ENCODE measurements around the gene TESPA1. TPM values are rescaled to one million over a fixed set of nuclear protein-coding genes. Genes with fewer than 3 reads are reported as not detected.

TESPA1 gene
- total RNA-seq, 1 experiment from 2014 or later: not detected

GRCh38 chr12:54975272-54975671, 9.3 kb downstream of the TESPA1 start:
- Mint-ChIP-seq H3K27me3 (ENCODE audit: unreplicated experiment) (peaks cover 92% of the 10 kb centered on the region), H3K9me3 (ENCODE audit: low read depth, unreplicated experiment) (no peaks in the 10 kb centered on the region), H3K27ac (ENCODE audit: unreplicated experiment) (no peak overlapping the region), H3K4me3 (ENCODE audit: low read depth, unreplicated experiment) (no peak overlapping the region), H3K4me1 (ENCODE audit: low read depth, unreplicated experiment) (no peaks in the 10 kb centered on the region), H3K36me3 (ENCODE audit: insufficient read depth, unreplicated experiment) (no peaks in the 10 kb centered on the region)
- BruUV-seq (replicated peaks): no TSS peak
- CTCF ChIA-PET: interaction anchor here (1.1 kb wide), 1 partner anchor 8 kb away, joined by 4 read pairs; no protein-coding TSS in a partner anchor
- DNase-seq: no peak
- intact Hi-C loops (cut with micrococcal nuclease; ENCODE audit: unreplicated experiment): no loop called here
- no peak for TF ChIP-seq CTCF (IDR thresholded peaks at IDR 0.05; ENCODE audit: unreplicated experiment)

- DNase-seq: no peak
- no peaks in the 10 kb centered on the region for H3K9me3 Mint-ChIP-seq (ENCODE audit: low read depth, unreplicated experiment)
- CTCF ChIA-PET: interaction anchor here (0.7 kb wide), 1 partner anchor 212 kb away, joined by 3 read pairs; no protein-coding TSS in a partner anchor
- no TSS peak for BruUV-seq (replicated peaks)
- intact Hi-C loops (cut with micrococcal nuclease; ENCODE audit: unreplicated experiment): no loop called here
- no peaks in the 10 kb centered on the region for H3K4me1 Mint-ChIP-seq (ENCODE audit: low read depth, unreplicated experiment)
- no peak overlapping the region for H3K27ac Mint-ChIP-seq (ENCODE audit: unreplicated experiment)
- no peaks in the 10 kb centered on the region for H3K36me3 Mint-ChIP-seq (ENCODE audit: insufficient read depth, unreplicated experiment)
- no peak for TF ChIP-seq CTCF (IDR thresholded peaks at IDR 0.05; ENCODE audit: unreplicated experiment)
- no peak overlapping the region for H3K4me3 Mint-ChIP-seq (ENCODE audit: low read depth, unreplicated experiment)
- peaks cover 85% of the 10 kb centered on the region for H3K27me3 Mint-ChIP-seq (ENCODE audit: unreplicated experiment)
These were observed 10.3 kb downstream of the TESPA1 start for GRCh38 chr12:54974279-54974678.

GRCh38 chr12:54973556-54973955, 11.0 kb downstream of the TESPA1 start:
- intact Hi-C loops (cut with micrococcal nuclease; ENCODE audit: unreplicated experiment): no loop called here
- H3K4me1 Mint-ChIP-seq (ENCODE audit: low read depth, unreplicated experiment): no peaks in the 10 kb centered on the region
- no peak overlapping the region for H3K27ac Mint-ChIP-seq (ENCODE audit: unreplicated experiment)
- CTCF ChIA-PET: no interaction called here
- no TSS peak for BruUV-seq (replicated peaks)
- H3K27me3 Mint-ChIP-seq (ENCODE audit: unreplicated experiment): peaks cover 80% of the 10 kb centered on the region
- DNase-seq: no peak
- no peaks in the 10 kb centered on the region for H3K9me3 Mint-ChIP-seq (ENCODE audit: low read depth, unreplicated experiment)
- H3K36me3 Mint-ChIP-seq (ENCODE audit: insufficient read depth, unreplicated experiment): no peaks in the 10 kb centered on the region
- TF ChIP-seq CTCF (IDR thresholded peaks at IDR 0.05; ENCODE audit: unreplicated experiment): no peak
- H3K4me3 Mint-ChIP-seq (ENCODE audit: low read depth, unreplicated experiment): no peak overlapping the region

GRCh38 chr12:54970741-54971140, 13.8 kb downstream of the TESPA1 start:
- no peak for TF ChIP-seq CTCF (IDR thresholded peaks at IDR 0.05; ENCODE audit: unreplicated experiment)
- Mint-ChIP-seq H3K27me3 (ENCODE audit: unreplicated experiment) (peaks cover 81% of the 10 kb centered on the region), H3K4me3 (ENCODE audit: low read depth, unreplicated experiment) (no peak overlapping the region), H3K36me3 (ENCODE audit: insufficient read depth, unreplicated experiment) (no peaks in the 10 kb centered on the region), H3K27ac (ENCODE audit: unreplicated experiment) (no peak overlapping the region), H3K9me3 (ENCODE audit: low read depth, unreplicated experiment) (no peaks in the 10 kb centered on the region), H3K4me1 (ENCODE audit: low read depth, unreplicated experiment) (no peaks in the 10 kb centered on the region)
- intact Hi-C loops (cut with micrococcal nuclease; ENCODE audit: unreplicated experiment): no loop called here
- DNase-seq: no peak
- CTCF ChIA-PET: no interaction called here
- BruUV-seq (replicated peaks): no TSS peak
